GM21576 (cell line): ENCODE measurements around the gene XPNPEP1.

Source experiments
- ATAC-seq: cut with Tn5 transposase; IDR thresholded peaks from one replicate; pipeline ENCODE4 v1.9.1; 2021; ENCODE audit warnings: mild to moderate bottlenecking, moderate library complexity; ENCODE audit not compliant: unreplicated experiment

The XPNPEP1 gene

DNA sequence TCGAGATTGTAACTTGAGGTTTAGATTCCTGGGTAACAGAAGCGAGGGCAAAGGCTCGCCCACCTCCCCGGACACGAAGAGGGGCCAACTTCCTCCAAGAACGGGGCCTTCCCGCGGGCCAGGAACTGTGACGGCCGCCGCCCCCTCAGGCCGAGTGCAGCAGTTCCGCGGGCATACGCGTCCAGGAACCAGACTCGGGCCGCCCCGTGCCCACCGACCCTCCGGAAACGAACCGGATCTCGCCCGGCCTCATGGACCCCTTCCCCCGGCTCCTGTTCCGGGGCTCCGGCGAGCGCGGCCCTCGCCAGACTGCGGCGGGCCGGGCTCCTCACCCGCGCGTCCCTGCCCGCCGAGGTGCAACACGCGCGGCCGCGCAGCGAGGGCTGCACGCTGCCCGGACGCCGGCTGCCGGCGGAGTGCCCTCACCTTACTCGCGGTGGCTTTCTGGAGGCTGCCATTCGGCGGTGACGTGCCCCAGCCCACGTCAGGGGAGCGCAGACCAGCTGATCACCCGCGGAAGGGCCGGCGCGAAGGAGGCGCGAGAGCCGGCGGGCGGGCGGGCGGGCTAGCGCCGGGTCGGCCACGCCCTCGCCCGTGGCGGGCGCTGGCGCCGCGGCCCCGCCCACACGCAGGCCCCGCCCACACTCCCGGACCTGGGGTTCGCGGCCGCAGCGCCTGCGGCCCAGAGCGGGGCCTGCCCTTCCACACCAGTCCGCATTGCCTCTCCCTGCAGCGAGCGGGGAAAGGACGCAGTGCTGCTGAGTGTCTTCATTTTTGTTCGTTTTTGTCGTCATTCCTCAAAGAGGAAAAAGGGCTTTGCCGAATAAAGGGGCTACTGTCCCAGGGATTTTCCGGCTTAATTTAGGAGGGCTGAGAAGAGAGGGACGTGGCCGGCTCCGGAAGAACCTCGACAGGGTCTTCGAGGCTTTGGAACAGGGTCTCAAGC, at the start of gene XPNPEP1:
TSS of gene XPNPEP1 (minus strand) at position 536 of the 946 bp plus-strand sequence. CDS start at position 458, 78 bp downstream.
- peak; percentile 94 for ATAC-seq

DNA sequence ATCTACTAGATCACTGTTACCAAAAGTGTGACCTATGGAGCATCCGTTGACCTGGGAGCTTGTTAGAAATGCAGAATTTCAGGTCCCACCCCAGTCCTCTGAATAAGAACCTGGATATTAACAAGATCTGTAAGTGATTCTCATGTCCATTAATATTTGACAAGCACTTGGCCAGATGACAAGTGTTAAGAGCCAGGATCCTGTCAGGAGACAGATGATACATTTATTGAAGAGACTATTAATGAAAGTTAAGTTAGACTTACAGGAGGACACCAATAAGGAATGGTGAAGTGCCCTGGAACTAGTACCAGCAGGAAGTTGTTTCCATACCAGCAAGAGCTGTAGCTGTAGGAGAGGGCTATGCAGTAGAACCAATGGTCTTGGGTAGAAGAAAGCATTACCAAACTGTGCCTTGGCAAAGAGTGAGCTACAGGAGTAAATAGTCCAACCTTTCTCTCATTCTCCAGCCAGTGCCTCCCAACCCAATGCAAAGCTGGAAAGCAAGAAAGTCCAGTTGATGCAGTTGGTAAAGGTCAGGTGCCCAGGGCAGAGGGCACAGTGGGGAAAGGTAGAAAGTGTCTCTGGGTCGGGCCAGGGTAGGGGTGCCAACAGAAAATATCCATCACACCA, 49.2 kb upstream of the XPNPEP1 start:
- ATAC-seq: no peak

DNA sequence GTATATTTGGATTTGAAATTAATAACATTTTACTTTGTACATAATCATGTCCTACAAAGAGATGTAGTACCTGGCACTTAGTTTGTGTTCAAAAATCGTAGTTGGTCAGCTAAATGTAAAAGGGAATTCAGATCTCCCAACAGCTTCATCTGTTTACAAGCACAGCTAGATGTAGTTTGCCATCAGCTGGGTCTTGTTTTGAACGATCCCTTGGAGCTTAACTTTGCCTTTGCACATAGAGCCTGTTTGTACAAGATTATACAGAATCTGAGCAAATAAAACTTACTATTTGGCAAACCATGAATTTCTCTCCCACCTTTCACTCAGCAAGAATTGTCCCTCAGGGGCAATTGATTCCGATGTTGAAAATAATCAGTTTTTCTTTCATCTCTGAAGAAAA, 48.3 kb upstream of the XPNPEP1 start:
- ATAC-seq: no peak

DNA sequence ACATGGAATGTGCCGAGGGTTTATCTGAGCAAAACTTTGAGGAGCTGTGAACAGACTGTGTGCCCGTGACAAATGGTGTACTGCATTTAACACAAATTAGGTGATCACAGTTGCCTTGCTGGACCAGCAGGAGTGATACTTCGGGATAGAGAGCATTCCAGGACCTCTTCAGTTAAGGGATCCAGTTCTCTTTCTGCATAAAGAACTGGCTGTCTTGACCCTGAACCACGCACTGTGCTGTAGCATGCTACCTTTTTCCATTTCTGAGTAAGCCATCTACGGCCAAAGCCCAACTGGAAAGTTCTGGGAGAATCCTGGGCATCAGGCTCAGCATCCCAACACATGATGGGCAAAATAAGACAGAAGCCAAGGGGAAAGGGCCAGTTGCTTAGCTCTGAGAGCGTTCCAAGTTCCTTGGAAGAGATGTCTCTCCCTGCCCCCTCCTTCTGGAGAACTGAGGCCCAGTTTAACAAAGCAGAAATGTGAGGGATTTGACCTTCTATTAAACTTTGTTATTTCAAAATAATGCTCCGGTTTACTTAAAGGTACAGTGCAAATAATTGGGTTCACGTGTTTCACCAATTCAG, 46.5 kb upstream of the XPNPEP1 start:
- ATAC-seq: no peak

DNA sequence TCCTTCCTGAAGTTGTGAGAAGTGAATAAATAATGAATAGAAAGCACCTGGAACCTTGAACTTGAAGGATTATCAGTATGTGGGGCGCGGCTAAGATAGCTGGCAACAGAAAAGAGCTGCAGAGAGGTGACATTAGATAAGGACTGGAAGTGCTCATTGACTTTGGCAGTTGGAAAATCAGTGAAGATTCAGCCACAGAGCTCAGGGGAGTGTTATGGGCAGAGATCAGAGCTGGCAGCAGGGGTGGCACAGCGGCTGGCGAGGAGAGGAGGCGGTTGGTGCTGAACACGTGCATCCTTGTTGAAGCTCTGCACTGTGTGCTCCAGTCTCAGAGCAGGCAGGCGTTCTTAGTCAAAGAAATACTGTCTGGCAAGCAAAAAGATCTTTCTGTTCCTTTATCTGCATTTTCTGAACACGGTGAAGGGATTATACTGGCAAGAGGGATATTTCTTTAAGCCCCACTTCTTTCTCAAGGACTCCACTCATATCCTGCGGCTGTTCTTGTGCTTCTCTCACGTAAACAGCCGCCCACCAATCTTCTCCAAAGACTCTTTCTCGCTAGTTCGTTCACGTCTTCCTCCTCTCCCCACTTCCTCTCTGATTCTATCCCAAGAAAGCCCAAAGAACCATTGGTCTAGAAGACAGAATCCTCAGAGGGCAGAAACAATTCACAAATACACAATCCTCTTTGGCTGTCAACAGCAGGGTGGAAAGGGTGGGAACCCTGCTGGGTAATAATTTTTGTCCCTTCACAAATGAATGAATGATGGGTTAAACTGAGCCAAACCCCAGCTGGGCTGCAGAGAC, 45.8 kb upstream of the XPNPEP1 start:
- no peak for ATAC-seq

DNA sequence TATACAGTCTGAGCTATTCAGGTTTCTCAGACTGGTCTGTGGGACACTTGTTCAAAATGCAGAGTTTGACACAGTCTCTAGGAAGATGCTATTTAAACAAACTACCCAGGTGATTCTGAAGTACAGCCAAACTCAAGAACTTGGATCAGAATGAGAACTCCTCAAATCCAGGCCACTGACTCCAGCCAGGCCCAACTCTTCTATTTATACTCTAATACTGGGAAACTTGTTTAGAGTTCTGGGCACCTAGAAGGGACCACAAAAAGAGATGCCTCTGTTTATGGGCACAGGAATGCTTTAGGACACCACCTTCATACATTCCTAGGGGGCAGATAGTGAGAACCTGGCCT, 44.4 kb upstream of the XPNPEP1 start:
- no peak for ATAC-seq

DNA sequence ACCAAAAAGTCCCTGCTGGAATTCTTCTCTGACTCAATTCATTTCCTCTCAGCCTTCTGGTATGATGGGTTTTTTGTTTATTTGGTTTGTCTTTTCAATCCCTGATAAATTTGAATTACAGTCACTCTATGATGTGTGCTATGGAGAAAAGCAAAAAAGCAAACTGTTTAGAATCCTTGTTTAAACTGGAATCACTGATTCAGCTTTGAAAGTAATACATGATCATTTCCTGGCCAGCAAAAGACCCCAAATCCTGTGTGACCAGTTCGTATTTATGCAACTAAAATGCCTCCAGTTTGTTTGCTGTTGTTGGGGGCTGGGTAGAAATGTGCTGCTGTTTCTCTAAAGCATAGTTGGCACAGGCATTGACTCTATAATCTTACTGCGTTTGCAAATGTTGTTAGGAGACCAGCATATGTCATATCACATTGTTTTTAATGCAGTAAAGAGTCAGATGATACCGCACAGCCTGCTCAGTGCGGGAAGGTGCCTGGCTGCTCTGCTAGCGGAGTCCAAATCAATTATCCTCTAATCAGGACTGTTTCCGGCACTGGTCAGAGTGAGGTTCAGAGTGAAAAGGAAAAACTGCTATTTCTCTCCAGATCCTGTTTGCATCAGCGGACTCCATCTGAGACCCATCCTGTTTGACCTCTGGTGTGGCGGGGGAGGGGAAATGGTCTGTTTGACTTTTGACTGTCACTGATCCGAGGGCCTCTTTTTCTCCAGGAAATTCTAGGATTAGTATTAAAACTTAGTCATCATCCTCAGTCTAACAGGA, 43.8 kb upstream of the XPNPEP1 start:
- no peak for ATAC-seq

DNA sequence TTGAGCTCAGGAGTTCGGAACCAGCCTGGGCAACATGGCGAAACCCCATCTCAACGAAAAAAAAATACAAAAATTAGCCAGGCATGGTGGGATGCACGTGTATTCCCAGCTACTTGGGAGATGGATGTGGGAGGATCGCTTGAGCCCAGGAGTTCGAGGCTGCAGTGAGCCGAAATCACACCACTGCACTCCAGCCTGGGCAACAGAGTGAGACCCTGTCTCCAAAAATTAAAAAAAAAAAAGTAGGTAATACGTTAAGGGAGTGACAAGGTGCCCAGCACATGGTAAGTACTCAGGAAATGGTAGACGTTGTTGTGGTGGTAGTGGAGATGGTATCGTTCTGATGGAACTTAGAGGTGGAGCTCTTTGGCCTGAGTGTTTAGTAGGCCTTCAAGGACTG, 41.0 kb upstream of the XPNPEP1 start:
- no peak for ATAC-seq

DNA sequence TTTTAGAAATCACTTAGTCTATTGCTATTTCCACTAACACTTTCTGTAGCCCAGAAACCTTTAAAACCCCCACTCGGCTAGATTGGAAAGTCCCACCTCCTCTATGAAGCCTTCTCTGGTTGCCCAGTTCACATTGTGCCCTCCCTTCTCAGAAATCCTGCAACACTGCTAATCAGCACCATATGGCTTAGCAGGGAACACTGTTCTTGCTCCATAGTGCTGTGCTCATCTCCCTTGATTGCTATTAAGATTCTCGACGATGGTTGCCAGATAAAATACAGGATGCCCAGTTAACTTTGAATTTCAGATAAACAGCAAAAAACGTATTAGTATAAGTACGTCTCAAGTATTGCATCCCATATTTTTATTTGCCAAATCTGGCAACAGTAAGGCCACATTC, 40.1 kb upstream of the XPNPEP1 start:
- ATAC-seq: no peak

DNA sequence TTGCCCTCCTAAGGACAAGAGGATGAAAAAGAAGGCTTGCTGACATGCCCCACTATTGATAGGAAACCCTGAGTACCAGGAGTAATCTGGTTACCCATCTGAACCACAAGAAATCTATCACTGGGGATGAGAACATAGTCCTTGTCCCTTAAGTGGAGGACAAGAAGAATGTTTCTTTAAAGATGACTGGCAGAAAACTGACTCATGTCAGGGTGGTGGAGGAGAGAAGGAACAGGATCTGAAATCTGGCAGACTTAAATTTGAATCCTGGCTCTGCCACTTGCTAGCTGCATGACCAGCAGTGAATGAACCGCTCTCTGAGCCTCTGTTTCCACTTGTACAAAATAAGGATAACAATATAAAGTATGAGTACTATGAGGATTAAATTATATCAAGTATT, 38.9 kb upstream of the XPNPEP1 start:
- no peak for ATAC-seq

DNA sequence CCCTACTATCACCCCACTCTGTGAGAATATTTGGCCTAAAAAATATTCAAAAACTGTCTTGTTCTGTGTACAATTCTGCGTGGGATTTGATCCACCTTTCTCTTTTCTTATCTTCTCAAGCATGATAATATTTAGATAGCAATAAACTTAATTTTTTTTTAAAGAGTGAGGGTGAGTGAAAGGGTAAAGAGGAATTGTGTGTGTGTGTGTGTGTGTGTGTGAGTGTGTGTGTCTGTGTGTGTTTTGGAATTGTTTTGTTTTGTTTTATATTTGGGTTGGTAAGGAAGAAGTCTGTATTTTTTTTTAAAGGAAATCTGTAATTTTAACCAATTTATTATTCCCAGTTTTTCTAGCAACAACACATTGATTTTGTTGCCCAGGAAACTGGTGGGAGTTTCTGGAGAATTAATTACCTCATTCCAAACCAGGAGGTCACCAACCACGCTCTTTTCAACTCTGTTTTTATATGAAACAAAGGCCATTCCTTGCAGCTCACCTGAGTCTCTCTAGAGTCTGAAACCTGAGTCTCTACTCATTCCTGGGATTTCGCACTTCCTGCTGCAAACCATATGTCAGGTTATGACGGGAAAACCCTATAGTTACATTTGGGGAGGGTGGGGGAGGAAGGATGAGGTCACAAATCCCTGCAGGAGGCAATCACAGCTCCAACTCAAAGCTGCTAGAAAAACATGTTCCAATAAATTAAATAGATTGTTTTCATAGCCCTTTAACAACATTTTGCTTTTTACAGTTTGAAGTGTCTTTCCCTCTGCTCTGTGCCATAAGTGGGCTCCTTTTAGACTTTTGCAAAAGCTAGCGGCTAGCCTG, 38.1 kb upstream of the XPNPEP1 start:
- ATAC-seq: no peak

DNA sequence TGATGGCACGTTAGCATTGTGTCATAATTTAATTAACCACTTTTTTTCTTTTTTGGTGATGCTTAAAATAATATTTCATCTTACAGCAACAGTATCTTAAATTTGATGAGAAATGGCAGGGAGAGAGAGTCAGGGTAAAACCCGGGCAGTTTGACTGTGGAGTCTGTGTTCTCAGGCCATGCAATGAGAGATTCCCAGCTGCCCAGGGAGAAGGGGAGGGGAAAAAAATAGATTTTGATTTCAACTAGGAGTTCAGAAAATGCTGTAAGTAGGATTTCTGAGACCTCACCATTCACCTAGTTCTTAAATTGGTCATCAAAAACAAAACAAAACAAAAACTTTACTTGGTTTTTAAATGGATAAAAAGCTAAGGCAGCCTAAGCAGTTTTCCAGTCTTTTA, 37.4 kb upstream of the XPNPEP1 start:
- no peak for ATAC-seq

DNA sequence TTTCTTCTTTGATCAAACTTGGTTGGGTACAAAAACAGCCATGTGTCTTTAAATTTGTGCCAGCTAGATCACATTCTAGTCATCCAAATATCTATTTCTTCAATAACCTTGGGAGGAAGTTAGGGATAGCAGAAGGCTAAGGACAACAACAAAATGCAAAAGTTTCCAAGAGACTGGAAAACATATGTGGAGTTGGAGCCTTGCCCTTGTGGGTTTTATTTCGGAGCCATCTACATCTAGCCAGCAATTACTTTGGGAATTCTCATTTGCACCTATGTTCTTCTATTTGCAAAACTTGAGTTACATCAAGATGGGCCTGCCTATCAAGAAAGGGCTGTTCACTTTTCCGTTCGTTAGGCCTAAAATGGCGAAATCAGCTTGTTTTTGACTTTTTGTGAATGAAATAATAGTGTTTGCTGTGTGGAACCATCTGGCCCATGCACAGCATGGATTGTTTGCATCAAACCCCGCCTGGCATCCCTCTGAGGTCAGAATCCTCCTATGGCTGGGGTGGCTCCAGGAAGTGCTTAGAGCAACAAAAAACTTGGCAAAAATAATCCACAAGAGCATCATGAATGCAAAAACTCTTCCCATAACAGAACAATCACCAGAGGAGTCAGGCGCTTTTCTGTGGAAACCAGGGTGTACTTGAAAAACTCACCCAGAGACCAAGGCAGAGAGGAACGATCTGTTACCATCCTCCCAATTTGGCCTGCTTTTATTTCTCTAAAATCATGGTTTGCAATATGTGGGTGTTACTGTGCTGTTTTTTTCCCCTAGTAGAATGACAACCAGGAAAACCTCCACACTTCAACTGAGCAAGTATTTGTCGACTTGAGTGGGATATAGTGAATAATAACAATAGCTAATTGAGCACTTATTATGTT, 36.2 kb upstream of the XPNPEP1 start:
- no peak for ATAC-seq

DNA sequence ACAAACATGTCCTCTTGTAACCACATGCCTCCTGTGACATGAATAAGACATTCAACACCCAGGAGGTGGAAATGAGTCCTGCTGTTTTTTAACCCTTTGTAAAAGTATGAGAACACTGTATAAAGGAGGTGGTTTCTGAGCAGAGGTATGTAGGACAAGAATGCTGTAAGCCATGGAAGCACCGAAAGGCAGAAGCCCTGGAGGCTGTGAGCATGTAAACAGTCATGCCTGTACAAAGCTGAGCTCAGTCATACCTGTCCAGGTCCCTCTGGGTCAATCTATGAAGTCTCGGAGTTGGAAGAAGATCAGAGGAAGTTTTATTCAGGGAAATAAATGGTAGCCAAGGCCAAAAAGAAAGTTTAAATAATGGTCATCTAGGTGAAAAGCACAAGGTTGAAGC, 34.7 kb upstream of the XPNPEP1 start:
- no peak for ATAC-seq

DNA sequence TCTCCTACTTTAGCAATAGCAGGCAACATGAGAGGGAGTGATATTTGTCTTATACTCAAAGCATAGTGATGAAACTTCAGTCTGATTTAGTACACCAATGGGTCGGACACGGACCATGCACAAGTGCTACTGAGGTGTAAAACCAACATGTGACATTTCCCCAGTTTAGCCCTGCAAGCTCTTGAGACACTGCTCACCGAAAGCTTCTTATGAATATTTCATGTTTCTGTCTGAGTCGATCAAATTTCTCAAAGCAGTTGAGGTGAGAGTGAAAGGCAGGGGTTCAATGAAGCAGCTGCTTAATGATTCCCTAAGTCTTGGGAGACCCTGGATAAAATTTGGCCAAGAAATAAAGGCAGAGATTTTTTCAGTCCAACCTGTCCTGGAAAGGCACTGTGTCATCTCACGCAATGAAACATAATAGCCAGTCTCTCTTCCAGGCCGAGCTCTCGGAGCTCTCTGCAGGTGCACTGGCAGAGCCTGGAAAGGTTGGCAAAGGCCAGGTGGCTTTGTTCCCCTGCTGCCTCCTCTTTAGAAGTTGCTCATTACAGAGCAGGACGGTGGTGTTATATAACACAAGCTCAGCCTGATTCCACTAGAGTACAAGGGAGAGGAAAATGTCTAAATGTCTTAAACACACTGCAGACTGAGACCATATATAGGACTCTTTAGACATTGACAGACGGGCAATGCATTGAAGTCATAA, 33.9 kb upstream of the XPNPEP1 start:
- ATAC-seq: peak; percentile 94

DNA sequence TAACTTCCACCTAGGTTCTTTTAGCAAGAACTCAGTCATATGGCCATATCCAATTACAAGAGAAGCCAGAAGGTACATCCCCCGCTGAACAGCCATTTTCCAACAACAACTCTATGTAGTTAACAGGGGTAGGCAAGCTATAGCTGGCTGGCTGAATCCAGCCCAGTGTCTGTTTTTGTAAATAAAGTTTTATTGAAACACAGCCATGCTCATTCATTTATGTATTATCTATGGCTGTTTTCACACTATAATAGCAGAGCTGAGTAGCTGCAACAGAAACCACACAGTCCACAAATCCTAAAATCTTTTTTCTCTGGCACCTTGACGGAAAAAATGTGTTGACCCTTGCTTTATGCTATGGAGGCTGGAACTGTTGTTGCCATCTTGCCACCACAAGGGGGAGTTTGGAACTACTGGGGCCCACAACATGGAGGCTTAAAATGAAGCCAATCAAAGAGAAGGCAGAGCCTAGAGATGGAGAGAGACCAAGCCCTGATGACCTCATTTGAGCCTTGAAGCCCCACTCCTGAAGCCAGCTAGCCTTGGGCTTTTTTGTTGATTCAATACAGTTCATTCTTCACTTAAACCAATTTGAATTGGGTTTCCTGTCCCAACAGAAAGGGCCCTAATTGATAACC, 33.3 kb upstream of the XPNPEP1 start:
- ATAC-seq: peak; percentile 75

DNA sequence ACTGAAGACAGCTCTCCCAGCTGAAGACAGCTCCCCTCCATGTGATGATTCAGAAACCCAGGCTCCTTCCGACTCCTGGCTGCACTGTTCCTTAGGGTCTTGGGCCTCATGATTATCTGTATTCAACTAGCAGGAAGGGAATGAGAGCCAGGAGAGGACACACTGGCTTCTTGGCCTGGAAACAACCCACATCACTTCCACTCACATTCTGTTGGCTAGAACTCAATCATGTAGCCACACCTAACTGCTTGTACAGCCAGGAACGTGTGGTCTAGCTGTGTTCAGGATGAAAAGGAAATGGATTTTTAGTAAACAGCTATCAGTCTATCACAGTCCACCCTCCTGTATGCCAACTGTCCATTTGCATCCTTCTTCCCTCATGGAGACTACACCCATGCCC, 30.5 kb upstream of the XPNPEP1 start:
- ATAC-seq: no peak
